Naive thymus-derived CD8-positive, alpha-beta T cell (primary cell): ENCODE data around the gene POLN. TPM values are rescaled to one million over a fixed set of nuclear protein-coding genes. Genes with fewer than 3 reads are reported as not detected.
"Not testable (repeated sequence)": the region's sequence is repeated elsewhere in the genome, so short reads cannot be mapped to it uniquely, and the experiment has no call there.

Source experiments
- ATAC-seq, 2 donors: fragments of 150-1000 bp; cut with Tn5 transposase in 1 of 2; sonication (Bioruptor Pico), chemical (Tn5 transposase) in 1 of 2; 1 replicate in 1 of 2; 2 replicates in 1 of 2; pipeline ENCODE4 v1.10.0; 2021; ENCODE audit warnings: mild to moderate bottlenecking in 2 of 2, moderate library complexity in 2 of 2
- POLR2A ChIA-PET: fragments of 350-600 bp; sonication (Branson Sonifier 250); formaldehyde crosslinking; loops from one replicate; lab custom pipeline; 2021; ENCODE audit warnings: antibody characterized with exemption; lab: Charles Lee
- DNase-seq, 10 donors: peaks; one replicate each; pipeline versions ENCODE4 v3.0.0 to v3.0.0-alpha.2; 2020 to 2022
- H3K27ac Mint-ChIP-seq, 10 donors: one replicate each; pipeline ENCODE4 v1.8.0; 2020 to 2022; ENCODE audit warnings: mild to moderate bottlenecking in 10 of 10, mixed read lengths in 10 of 10, moderate library complexity in 4 of 10, inconsistent platforms in 1 of 10
- H3K27me3 Mint-ChIP-seq, 5 donors: one replicate each; pipeline ENCODE4 v1.8.0; 2021 to 2022; ENCODE audit warnings: mixed read lengths in 5 of 5
- H3K36me3 Mint-ChIP-seq, 3 donors: one replicate each; pipeline ENCODE4 v1.8.0; 2020 to 2022; ENCODE audit warnings: mixed read lengths in 3 of 3, mild to moderate bottlenecking in 2 of 3, inconsistent platforms in 1 of 3
- H3K4me1 Mint-ChIP-seq, 4 donors: one replicate each; pipeline ENCODE4 v1.8.0; 2021 to 2022; ENCODE audit warnings: mixed read lengths in 4 of 4
- H3K4me3 Mint-ChIP-seq, 10 donors: one replicate each; pipeline ENCODE4 v1.8.0; 2020 to 2022; ENCODE audit warnings: mild to moderate bottlenecking in 10 of 10, mixed read lengths in 10 of 10, moderate library complexity in 6 of 10, inconsistent platforms in 1 of 10
- H3K9me3 Mint-ChIP-seq, 9 donors: one replicate each; pipeline ENCODE4 v1.8.0; 2020 to 2022; ENCODE audit warnings: mixed read lengths in 9 of 9, mild to moderate bottlenecking in 3 of 9, inconsistent platforms in 1 of 9, moderate library complexity in 1 of 9
- polyA plus RNA-seq, 3 donors: library from polyadenylated mRNA; unstranded; fragments of 300-500 nt; fragmentation: Illumina TruSeq; gene quantifications; one replicate each; pipeline ENCODE4 v1.2.3, GENCODE V29; 2021
- total RNA-seq, 8 experiments: library from RNA in 2 of 8; stranded (reverse) in 2 of 8; gene quantifications; one replicate each; pipeline ENCODE4 v1.2.3 and lab custom pipeline; 2021 to 2026

The POLN gene
- total and polyA plus RNA-seq, 5 experiments from 2014 or later = 0.44 to 3.8 (median 1.7) TPM; not detected in 1

- Mint-ChIP-seq H3K27me3 (peaks cover 0 to 1% (median 0%) of the 10 kb centered on the region in 5 donors), H3K9me3 (peaks cover 0 to 7% (median 3%) of the 10 kb centered on the region in 9 donors), H3K4me3 (no peak overlapping the region), H3K4me1 (peaks cover 9 to 16% (median 11%) of the 10 kb centered on the region in 4 donors), H3K27ac (no peak overlapping the region), H3K36me3 (peaks cover 2 to 6% (median 4%) of the 10 kb centered on the region in 3 donors)
- POLR2A ChIA-PET = interaction anchor here (0.6 kb wide), 2 partner anchors 14 to 431 kb away, joined by 7 read pairs; no protein-coding TSS in a partner anchor
- DNase-seq = no peak
- no peak for ATAC-seq
These were observed 64.4 kb downstream of the POLN start for GRCh38 chr4:2177443-2178093.

DNA sequence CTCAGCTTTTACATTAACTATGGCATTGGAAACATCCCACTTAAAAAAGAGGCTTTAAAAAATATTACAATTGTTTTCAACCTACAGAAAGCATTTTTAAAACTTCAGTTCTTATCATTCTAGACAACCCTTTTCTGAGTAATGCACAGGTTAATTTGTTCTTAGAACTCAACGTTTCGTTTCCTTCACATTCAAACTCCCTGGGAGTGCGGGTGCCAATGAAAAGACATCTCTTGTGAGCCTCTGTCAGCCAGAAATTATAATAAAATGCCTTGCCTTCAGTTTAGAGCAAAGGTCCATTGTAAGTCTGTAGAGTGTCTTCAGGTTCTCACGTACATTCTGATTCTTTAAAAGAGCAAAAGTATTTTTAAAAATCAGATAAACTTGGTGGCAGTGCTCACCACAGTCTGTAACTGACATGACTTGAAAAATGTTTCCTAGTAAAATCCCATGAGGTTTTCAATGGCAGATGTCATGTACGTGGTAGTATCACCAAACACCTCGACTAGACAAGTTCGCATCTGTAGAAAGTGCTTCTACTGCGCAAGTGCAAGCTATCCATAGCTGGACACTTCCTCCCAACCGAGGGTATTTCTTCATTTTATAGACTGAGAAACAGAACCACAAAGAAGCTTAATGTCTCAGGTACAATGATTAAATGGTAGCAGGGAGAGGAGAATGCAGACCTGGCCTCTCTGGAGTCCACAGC is 65.8 kb downstream of the POLN start:
- ATAC-seq (no peak), DNase-seq (no peak)
- Mint-ChIP-seq H3K27ac (no peak overlapping the region), H3K27me3 (peaks cover 0 to 1% (median 0%) of the 10 kb centered on the region in 5 donors), H3K4me3 (no peak overlapping the region), H3K36me3 (peaks cover 0 to 2% (median 0%) of the 10 kb centered on the region in 3 donors), H3K9me3 (no peaks in the 10 kb centered on the region), H3K4me1 (peaks cover 14 to 24% (median 19%) of the 10 kb centered on the region in 4 donors)
- POLR2A ChIA-PET = no interaction called here

DNA sequence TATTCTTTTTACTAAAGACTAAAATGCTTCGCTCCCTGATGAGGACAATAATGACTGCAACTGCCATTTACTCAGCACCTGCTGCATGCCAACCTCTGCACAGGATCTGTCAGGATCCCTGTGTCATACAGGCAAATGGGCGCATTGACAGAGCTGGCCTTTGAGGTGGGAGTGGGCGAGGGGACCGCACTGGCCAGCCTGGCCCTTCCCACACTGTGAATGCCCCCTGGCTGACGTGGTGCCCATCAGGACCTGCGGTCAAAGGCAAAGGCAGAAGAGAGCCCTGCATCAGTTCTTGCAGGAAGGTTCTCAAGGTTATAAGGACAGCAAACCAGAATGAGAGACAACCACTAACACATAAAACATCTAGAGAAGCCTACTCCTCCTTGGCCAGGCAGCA is 67.9 kb downstream of the POLN start:
- Mint-ChIP-seq H3K4me1 (peaks cover 14 to 24% (median 19%) of the 10 kb centered on the region in 4 donors), H3K4me3 (no peak overlapping the region), H3K27ac (peak overlapping the region in 1 of 10 donors; percentile 1), H3K36me3 (peaks cover 0 to 2% (median 0%) of the 10 kb centered on the region in 3 donors), H3K27me3 (peaks cover 0 to 1% (median 0%) of the 10 kb centered on the region in 5 donors), H3K9me3 (no peaks in the 10 kb centered on the region)
- DNase-seq (no peak), ATAC-seq (no peak)
- POLR2A ChIA-PET = no interaction called here

DNA sequence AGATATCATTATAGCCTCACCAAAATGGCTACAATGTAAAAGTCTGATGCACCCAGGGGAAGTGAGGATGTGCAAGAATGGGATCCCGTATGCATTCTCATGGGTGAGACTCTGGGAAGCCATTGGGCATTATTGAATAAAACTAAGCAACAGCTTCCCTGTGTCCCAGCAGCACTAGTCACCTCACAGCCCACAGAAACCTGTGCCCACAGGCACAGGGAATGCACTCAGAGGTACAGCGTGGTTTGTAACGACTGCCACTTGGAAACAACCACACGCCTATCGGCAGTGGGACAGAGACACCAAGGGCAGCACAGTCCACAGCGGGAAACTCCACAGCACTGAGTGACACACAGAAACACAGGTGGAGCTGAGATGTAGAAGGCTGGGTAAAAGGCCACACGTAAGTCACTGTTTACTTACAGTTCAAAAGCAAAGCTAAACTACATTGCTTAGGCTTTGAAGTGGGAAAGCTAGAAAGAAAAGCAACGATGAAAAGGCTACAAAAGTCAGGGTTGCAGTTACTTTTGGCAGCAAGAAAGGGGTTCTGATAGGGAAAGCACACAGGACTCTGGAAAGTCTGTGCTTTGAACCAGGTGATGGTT is 69.2 kb downstream of the POLN start:
- peak in 7 of 10 donors; percentile 17 to 63 (median 33) for DNase-seq
- peak; percentile 93 to 96 for ATAC-seq
- POLR2A ChIA-PET = no interaction called here
- peak overlapping the region in 8 of 10 donors; percentile 0 to 83 (median 42) for H3K27ac Mint-ChIP-seq
- no peaks in the 10 kb centered on the region for H3K27me3 Mint-ChIP-seq
- H3K4me3 Mint-ChIP-seq = peak overlapping the region in 6 of 10 donors; percentile 3 to 67 (median 44)
- no peaks in the 10 kb centered on the region for H3K9me3 Mint-ChIP-seq
- H3K36me3 Mint-ChIP-seq = no peaks in the 10 kb centered on the region
- H3K4me1 Mint-ChIP-seq = peaks cover 12 to 24% (median 19%) of the 10 kb centered on the region in 4 donors

- Mint-ChIP-seq H3K4me1 (peaks cover 12 to 24% (median 19%) of the 10 kb centered on the region in 4 donors), H3K27me3 (no peaks in the 10 kb centered on the region), H3K9me3 (no peaks in the 10 kb centered on the region), H3K27ac (peak overlapping the region in 6 of 10 donors; percentile 0 to 83 (median 8)), H3K4me3 (peak overlapping the region in 6 of 10 donors; percentile 2 to 67 (median 32)), H3K36me3 (no peaks in the 10 kb centered on the region)
- ATAC-seq (no peak), DNase-seq (peak in 1 of 10 donors; percentile 13)
- POLR2A ChIA-PET = no interaction called here
These were observed 69.8 kb downstream of the POLN start for GRCh38 chr4:2172161-2172560.

DNA sequence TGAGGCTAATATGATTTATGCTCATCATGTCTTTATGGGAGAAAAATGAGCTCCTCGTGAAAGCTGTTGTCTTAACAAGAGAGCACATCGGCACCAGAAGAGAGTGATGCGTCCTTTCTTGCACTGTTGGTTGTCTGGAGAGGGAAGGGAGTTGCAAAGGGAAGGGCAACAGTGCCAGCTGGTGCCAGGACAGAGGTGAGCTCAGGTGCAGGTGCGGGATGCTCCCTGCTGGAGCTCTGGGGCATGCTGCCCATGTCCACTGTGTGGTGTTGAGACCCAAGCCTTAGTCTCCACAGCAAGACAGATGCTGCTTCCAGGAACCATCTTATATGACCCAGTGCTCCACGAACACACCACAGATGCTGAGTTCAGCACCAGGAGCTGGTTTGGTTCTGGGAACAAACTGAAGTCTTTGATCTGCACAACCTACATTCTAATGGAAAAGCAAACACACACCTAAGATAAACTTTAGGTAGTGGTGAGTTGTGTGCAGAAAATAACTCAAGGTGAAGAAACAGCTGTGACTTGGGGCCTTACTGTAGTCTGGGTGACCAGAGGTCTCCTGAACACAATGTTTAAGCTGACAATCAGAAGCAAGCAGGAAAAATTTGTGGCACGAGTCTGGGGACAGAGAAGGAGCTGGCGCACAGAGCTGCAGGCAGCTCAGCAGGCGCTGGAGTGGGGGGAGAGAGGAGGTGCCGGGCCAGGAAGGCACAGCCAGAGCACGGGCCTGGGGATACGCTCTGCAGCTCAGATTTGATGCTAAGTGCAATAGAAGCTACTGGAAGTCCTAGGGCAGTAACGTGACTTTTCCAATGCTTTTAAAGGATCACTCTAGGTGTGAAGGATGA is 73.2 kb downstream of the POLN start:
- H3K4me1 Mint-ChIP-seq = peaks cover 12 to 21% (median 19%) of the 10 kb centered on the region in 4 donors
- H3K27me3 Mint-ChIP-seq = no peaks in the 10 kb centered on the region
- H3K9me3 Mint-ChIP-seq = no peaks in the 10 kb centered on the region
- ATAC-seq = no peak
- H3K36me3 Mint-ChIP-seq = no peaks in the 10 kb centered on the region
- no peak overlapping the region for H3K4me3 Mint-ChIP-seq
- no peak for DNase-seq
- H3K27ac Mint-ChIP-seq = no peak overlapping the region
- POLR2A ChIA-PET = interaction anchor here (1.5 kb wide), 1 partner anchor 27 kb away, joined by 3 read pairs; no protein-coding TSS in a partner anchor

GRCh38 chr4:2166253-2166652 is 75.7 kb downstream of the POLN start:
- H3K27me3 Mint-ChIP-seq = no peaks in the 10 kb centered on the region
- H3K4me1 Mint-ChIP-seq = peaks cover 0 to 1% (median 0%) of the 10 kb centered on the region in 4 donors
- no peak for ATAC-seq
- no peak for DNase-seq
- POLR2A ChIA-PET = no interaction called here
- no peaks in the 10 kb centered on the region for H3K36me3 Mint-ChIP-seq
- H3K27ac Mint-ChIP-seq = peak overlapping the region in 1 of 10 donors; percentile 28
- no peak overlapping the region for H3K4me3 Mint-ChIP-seq
- no peaks in the 10 kb centered on the region for H3K9me3 Mint-ChIP-seq

DNA sequence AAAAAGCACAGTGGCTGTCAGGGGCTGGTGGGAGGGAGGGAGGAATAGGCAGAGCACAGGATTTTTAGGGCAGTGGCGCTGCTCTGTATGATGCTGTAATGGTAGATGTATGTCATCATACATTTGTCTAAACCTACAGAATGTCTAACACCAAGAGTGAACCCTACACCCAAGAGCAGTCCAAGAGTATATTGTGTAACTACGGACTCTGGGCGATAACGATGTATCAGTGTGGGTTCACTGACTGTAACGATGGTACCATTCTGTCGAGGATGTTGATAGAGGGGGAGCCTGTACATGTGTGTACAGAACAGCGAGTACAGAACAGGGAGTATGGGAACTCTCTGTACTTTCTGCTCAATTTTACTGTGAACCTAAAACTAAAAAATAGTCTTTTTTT is 76.5 kb downstream of the POLN start:
- ATAC-seq = no peak
- no peak overlapping the region for H3K4me3 Mint-ChIP-seq

GRCh38 chr4:2163311-2163821 is 78.6 kb downstream of the POLN start:
- POLR2A ChIA-PET = interaction anchor here (0.6 kb wide), 1 partner anchor 15 kb away, joined by 7 read pairs; no protein-coding TSS in a partner anchor
- no peak for DNase-seq
- no peak overlapping the region for H3K4me3 Mint-ChIP-seq
- no peaks in the 10 kb centered on the region for H3K9me3 Mint-ChIP-seq
- H3K27me3 Mint-ChIP-seq = no peaks in the 10 kb centered on the region
- H3K36me3 Mint-ChIP-seq = no peaks in the 10 kb centered on the region
- ATAC-seq = no peak
- no peak overlapping the region for H3K27ac Mint-ChIP-seq
- H3K4me1 Mint-ChIP-seq = peaks cover 0 to 1% (median 0%) of the 10 kb centered on the region in 4 donors

More for the DNA sequence above, 76.5 kb downstream of the POLN start:
- Mint-ChIP-seq H3K27me3 (no peaks in the 10 kb centered on the region), H3K9me3 (no peaks in the 10 kb centered on the region), H3K36me3 (no peaks in the 10 kb centered on the region), H3K4me1 (peaks cover 0 to 1% (median 0%) of the 10 kb centered on the region in 4 donors), H3K27ac (no peak overlapping the region)
- no peak for DNase-seq
- POLR2A ChIA-PET = no interaction called here

GRCh38 chr4:2161092-2161703 is 80.7 kb downstream of the POLN start:
- H3K36me3 Mint-ChIP-seq, ATAC-seq, H3K9me3 Mint-ChIP-seq, H3K4me3 Mint-ChIP-seq, DNase-seq, POLR2A ChIA-PET, H3K27me3 Mint-ChIP-seq, H3K4me1 Mint-ChIP-seq, H3K27ac Mint-ChIP-seq: not testable (repeated sequence)

DNA sequence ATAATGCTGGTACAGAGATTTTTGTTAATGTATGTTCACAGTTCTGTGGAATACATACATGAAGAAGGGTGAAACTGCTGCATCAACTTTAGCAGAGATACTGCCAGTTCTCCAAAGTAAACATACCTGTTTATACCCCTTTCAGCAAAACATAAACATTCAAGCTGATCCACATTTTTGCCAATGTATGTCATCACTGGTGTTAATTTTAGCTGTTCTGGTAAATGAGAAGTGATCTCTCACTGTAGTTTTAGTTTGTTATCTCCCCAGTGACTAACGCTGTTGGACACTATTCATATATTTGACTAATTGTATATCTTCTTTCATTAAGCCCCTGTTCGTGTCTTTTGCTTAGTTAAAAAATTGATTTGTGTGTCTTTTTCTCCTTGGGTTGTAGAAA is 82.0 kb downstream of the POLN start:
- Mint-ChIP-seq H3K4me1 (peaks cover 0 to 1% (median 0%) of the 10 kb centered on the region in 4 donors), H3K36me3 (no peaks in the 10 kb centered on the region), H3K27me3 (no peaks in the 10 kb centered on the region), H3K27ac (peak overlapping the region in 1 of 10 donors; percentile 15), H3K4me3 (no peak overlapping the region), H3K9me3 (peaks cover 0 to 3% (median 0%) of the 10 kb centered on the region in 9 donors)
- POLR2A ChIA-PET = interaction anchor here (1.3 kb wide), 1 partner anchor 10 kb away, joined by 3 read pairs; no protein-coding TSS in a partner anchor
- DNase-seq (no peak), ATAC-seq (no peak)
